HepG2 (cell line): ENCODE data around the gene ZNF511. TPM values are rescaled to one million over a fixed set of nuclear protein-coding genes. Genes with fewer than 3 reads are reported as not detected.

Experiments
- ATAC-seq: fragments of 200-7000 bp; cut with Tn5 transposase; 3 replicates; pipeline ENCODE4 v1.9.1; 2020; ENCODE audit warnings: mild to moderate bottlenecking, moderate library complexity
- BruUV-seq: library from RNA; stranded (reverse); fragments of 400-500 nt; replicated peaks from 2 replicates; lab custom pipeline; 2021; lab: Mats Ljungman, UMichigan
- CTCF ChIA-PET: fragments of 300-600 bp; formaldehyde crosslinking; extraction: SDS; loops from one replicate; lab custom pipeline; 2021; ENCODE audit warnings: low total read pairs, inconsistent platforms, low intra/inter-chr PET ratio; lab: Yijun Ruan, JAX
- POLR2A ChIA-PET: fragments of 350-600 bp; sonication (Branson Sonifier 250); formaldehyde crosslinking; loops from one replicate; lab custom pipeline; 2020; ENCODE audit warnings: antibody characterized with exemption, inconsistent platforms; lab: Yijun Ruan, JAX
- DNase-seq: peaks from one replicate; pipeline ENCODE4 v3.0.0-alpha.2; 2015; ENCODE audit warnings: low spot score
- FAIRE-seq: peaks from 3 replicates; lab custom pipeline; 2011; peaks lifted over from hg19 to GRCh38; lab: Jason Lieb, UNC
- H2AFZ ChIP-seq: one replicate; pipeline ENCODE4 v1.6.1; 2011; ENCODE audit warnings: low read length, inconsistent platforms
- H3K27ac ChIP-seq: fragments of 300-600 bp; 3 replicates; pipeline ENCODE4 v1.8.0; 2011; ENCODE audit warnings: mixed run types, mild to moderate bottlenecking, mixed read lengths, low read length, inconsistent platforms; ENCODE audit not compliant: insufficient read depth; ENCODE audit errors: extremely low read length
- H3K27me3 ChIP-seq, 2 experiments: fragments of 200-600 bp in 1 of 2; 2 replicates in 1 of 2; 3 replicates in 1 of 2; pipeline versions ENCODE4 v1.6.0 to v1.8.0; 2011; ENCODE audit warnings: low read length in 2 of 2, mild to moderate bottlenecking in 2 of 2, moderate library complexity in 2 of 2, inconsistent platforms in 1 of 2; ENCODE audit not compliant: insufficient read depth in 2 of 2, control insufficient read depth in 1 of 2
- H3K36me3 ChIP-seq, 2 experiments: fragments of 200-600 bp in 1 of 2; replicated peaks in 1 of 2; 2 replicates in 1 of 2; 3 replicates in 1 of 2; pipeline versions ENCODE4 v1.5.1 to v1.8.0; 2011; ENCODE audit warnings: low read length in 2 of 2, inconsistent platforms in 1 of 2; ENCODE audit not compliant: insufficient read depth in 2 of 2, control insufficient read depth in 1 of 2
- H3K4me1 ChIP-seq: 2 replicates; pipeline ENCODE4 v1.5.1; 2012; ENCODE audit warnings: low read length, inconsistent platforms; ENCODE audit not compliant: insufficient read depth
- H3K4me2 ChIP-seq: 2 replicates; pipeline ENCODE4 v1.6.0; 2011; ENCODE audit warnings: low read depth, low read length, inconsistent platforms
- H3K4me3 ChIP-seq, 3 experiments: fragments of 200-600 bp in 1 of 3; sonication (generic), shearing (Covaris generic) in 1 of 3; replicated peaks in 1 of 3; 2 replicates each; pipeline ENCODE4 v1.5.1; 2011 to 2016; ENCODE audit warnings: low read length in 3 of 3, inconsistent platforms in 2 of 3, low read depth in 2 of 3, mild to moderate bottlenecking in 2 of 3, control low read depth in 1 of 3, mixed read lengths in 1 of 3; ENCODE audit not compliant: insufficient read depth in 1 of 3
- H3K79me2 ChIP-seq: one replicate; pipeline ENCODE4 v1.6.1; 2011; ENCODE audit warnings: low read length, inconsistent platforms; ENCODE audit not compliant: insufficient read depth
- H3K9ac ChIP-seq: 2 replicates; pipeline ENCODE4 v1.6.0; 2011; ENCODE audit warnings: mild to moderate bottlenecking, low read depth, low read length, inconsistent platforms; ENCODE audit not compliant: insufficient read depth
- H3K9me3 ChIP-seq: 2 replicates; pipeline ENCODE4 v1.5.1; 2012; ENCODE audit warnings: mild to moderate bottlenecking, low read length
- H4K20me1 ChIP-seq: 2 replicates; pipeline ENCODE4 v1.6.0; 2011; ENCODE audit warnings: inconsistent platforms, mild to moderate bottlenecking, low read length, moderate library complexity; ENCODE audit not compliant: insufficient read depth
- AGO1 ChIP-seq: fragments of 200-400 bp; formaldehyde crosslinking; IDR thresholded peaks from 2 replicates; pipeline ENCODE4 v1.6.1; 2017; ENCODE audit warnings: mild to moderate bottlenecking, low read depth, low read length, moderate library complexity; ENCODE audit not compliant: poor library complexity, severe bottlenecking
- BCL3 ChIP-seq: sonication (generic); formaldehyde crosslinking; IDR thresholded peaks from 2 replicates; pipeline ENCODE4 v1.5.1; 2020; ENCODE audit warnings: mild to moderate bottlenecking, missing genetic modification reagents, moderate library complexity
- PCBP2 ChIP-seq: fragments of 200-400 bp; formaldehyde crosslinking; optimal IDR thresholded peaks from 2 replicates; pipeline ENCODE3; 2018; ENCODE audit warnings: low read length, low read depth; ENCODE audit not compliant: poor library complexity, severe bottlenecking
- RBM39 ChIP-seq: fragments of 200-400 bp; formaldehyde crosslinking; IDR thresholded peaks from one replicate; pipeline ENCODE4 v1.6.1; 2018; ENCODE audit warnings: antibody characterized with exemption, mild to moderate bottlenecking, low read depth, low read length; ENCODE audit not compliant: poor library complexity, severe bottlenecking
- SOX13 ChIP-seq, 3 experiments: fragments of 450-650 bp in 1 of 3; sonication (generic) in 1 of 3; formaldehyde crosslinking in 1 of 3; IDR thresholded peaks in 2 of 3; conservative IDR thresholded peaks in 1 of 3; 2 replicates each; pipeline versions ENCODE4 v1.5.0 to v1.6.1; 2016 to 2020; ENCODE audit warnings: antibody characterized with exemption in 1 of 3, mild to moderate bottlenecking in 1 of 3, missing compliant biosample characterization in 1 of 3, missing genetic modification reagents in 1 of 3, moderate library complexity in 1 of 3
- SSRP1 ChIP-seq: IDR thresholded peaks from 2 replicates; pipeline ENCODE4 v1.6.1; 2016; ENCODE audit warnings: control low read depth
- SYNCRIP ChIP-seq: fragments of 200-400 bp; formaldehyde crosslinking; IDR thresholded peaks from 2 replicates; pipeline ENCODE4 v1.6.1; 2018; ENCODE audit warnings: mild to moderate bottlenecking, low read depth, low read length; ENCODE audit not compliant: insufficient read depth
- TRAFD1 ChIP-seq: sonication (generic); formaldehyde crosslinking; IDR thresholded peaks from 2 replicates; pipeline ENCODE4 v1.5.1; 2020; ENCODE audit warnings: missing genetic modification reagents, mild to moderate bottlenecking, borderline replicate concordance
- ZFY ChIP-seq: sonication (generic); formaldehyde crosslinking; IDR thresholded peaks from 2 replicates; pipeline ENCODE4 v1.4.0; 2020; ENCODE audit warnings: missing genetic modification reagents
- ZNF121 ChIP-seq: sonication (generic); formaldehyde crosslinking; IDR thresholded peaks from 2 replicates; pipeline ENCODE4 v1.5.0; 2020; ENCODE audit warnings: mild to moderate bottlenecking, missing genetic modification reagents
- ZNF296 ChIP-seq: sonication (generic); formaldehyde crosslinking; conservative IDR thresholded peaks from 2 replicates; pipeline ENCODE4 v1.5.0; 2020; ENCODE audit warnings: mild to moderate bottlenecking, missing genetic modification reagents
- ZNF678 ChIP-seq: sonication (generic); formaldehyde crosslinking; IDR thresholded peaks from 2 replicates; pipeline ENCODE4 v1.4.0; 2020; ENCODE audit warnings: mild to moderate bottlenecking, missing genetic modification reagents
- ZNF687 ChIP-seq: sonication (generic); formaldehyde crosslinking; IDR thresholded peaks from 2 replicates; pipeline ENCODE4 v1.5.1; 2020; ENCODE audit warnings: mild to moderate bottlenecking, missing genetic modification reagents, moderate library complexity
- WGBS: methylation state at CpG from one replicate; pipeline ENCODE4 v1.1.6; 2017; ENCODE audit warnings: low lambda C conversion rate; 5-methylcytosine and 5-hydroxymethylcytosine counted together
- in situ Hi-C: cut with HindIII; loops from 2 replicates; pipeline ENCODE4 v1.10.0; 2017; ENCODE audit warnings: low pct_unique_long_range_greater_than_20kb; ENCODE audit not compliant: extremely low pct_ligation_motif_present
- intact Hi-C: fragments of 100-400 bp; cut with micrococcal nuclease; formaldehyde crosslinking; loops from one replicate; pipeline ENCODE4 v1.10.0; 2022; ENCODE audit not compliant: unreplicated experiment
- polyA plus RNA-seq, 8 experiments: library from polyadenylated mRNA; depleted of rRNA in 3 of 8; stranded (reverse) in 7 of 8; unstranded in 1 of 8; fragments of >200 nt; fragmentation: Illumina TruSeq in 4 of 8; extraction: Trizol in 4 of 8; gene quantifications; 2 replicates each; pipeline versions ENCODE4 v1.2.1 to v1.2.3, GENCODE V29; 2011 to 2016; ENCODE audit warnings: low read depth in 4 of 8, missing spikeins in 1 of 8, mixed read lengths in 1 of 8; ENCODE audit not compliant: insufficient read depth in 1 of 8
- total RNA-seq, 5 experiments: library from RNA; depleted of rRNA; stranded (reverse); fragments of >200 nt; fragmentation: Illumina TruSeq; extraction: Trizol; gene quantifications; 2 replicates each; pipeline ENCODE4 v1.2.3, GENCODE V29; 2016; ENCODE audit warnings: low read depth in 1 of 5

The ZNF511 gene
- total and polyA plus RNA-seq, 2 of the 13 experiments (the other 11 are each of a cell fraction or from before 2014, with no cell fraction given): 35.6 to 66.4 TPM

- H2AFZ ChIP-seq: no peak overlapping the region
- intact Hi-C loops (no loop called here), in situ Hi-C loops (no loop called here)
- 69% methylated on average over 13 of the region's 16 CpGs for WGBS
- no peak overlapping the region for H3K4me2 ChIP-seq
- no peak overlapping the region for H3K27ac ChIP-seq
- ChIA-PET CTCF (no interaction called here), POLR2A (interaction anchor here (1.2 to 1.5 kb wide), 3 partner anchors 24 to 165 kb away, joined by 3 to 7 read pairs (median 5); partner anchors contain the start of gene PAOX)
- H3K4me1 ChIP-seq: peaks cover 41% of the 10 kb centered on the region
- ATAC-seq (no peak), DNase-seq (no peak), FAIRE-seq (no peak)
- H3K4me3 ChIP-seq: no peak overlapping the region
- BruUV-seq: no TSS peak
- no peaks in the 10 kb centered on the region for H3K27me3 ChIP-seq
- H3K9me3 ChIP-seq: no peaks in the 10 kb centered on the region
- H3K9ac ChIP-seq: no peak overlapping the region
- peaks cover 12% of the 10 kb centered on the region for H3K79me2 ChIP-seq
- H3K36me3 ChIP-seq: peaks cover 5 to 14% of the 10 kb centered on the region in 2 experiments; a peak in 3 of 5 replicates
- H4K20me1 ChIP-seq: peaks cover 13% of the 10 kb centered on the region; the same call in 1 of the 2 replicates
- TF ChIP-seq SSRP1 (CRISPR knock-in tag) (0 out of 2 replicates have a peak, but pooled peaks have one; percentile 22), ZNF121 (no peak), AGO1 (peak; percentile 98), TRAFD1 (CRISPR knock-in tag) (no peak), PCBP2 (no peak), ZNF687 (CRISPR knock-in tag) (peak; percentile 16; the same call in 1 of the 2 replicates), BCL3 (0 out of 2 replicates have a peak, but pooled peaks have one; percentile 23), RBM39 (peak; percentile 40), ZFY (CRISPR knock-in tag) (no peak), SOX13 (IDR thresholded peaks at IDR 0.05) (no peak), SOX13 (CRISPR knock-in tag; conservative IDR thresholded peaks at IDR 0.05 in 1 of 2, IDR thresholded peaks at IDR 0.05 in 1 of 2) (0 out of 4 replicates have a peak, but pooled peaks of 1 of the 2 experiments have one; percentile 7), SYNCRIP (no peak), ZNF296 (no peak), ZNF678 (CRISPR knock-in tag) (no peak)
Measured at GRCh38 chr10:133353202-133353959, 44.7 kb downstream of the ZNF511 start.
